ENCODE data around the gene SLC38A3. TPM values are rescaled to one million over a fixed set of nuclear protein-coding genes. Genes with fewer than 3 reads are reported as not detected.
A peak's percentile ranks its signal among the peaks of the same experiment; 100 is the strongest.
"Not testable (repeated sequence)": the region's sequence is repeated elsewhere in the genome, so short reads cannot be mapped to it uniquely, and the experiment has no call there.

The SLC38A3 gene
- total RNA-seq, 1 experiment from 2014 or later, result not detected

DNA sequence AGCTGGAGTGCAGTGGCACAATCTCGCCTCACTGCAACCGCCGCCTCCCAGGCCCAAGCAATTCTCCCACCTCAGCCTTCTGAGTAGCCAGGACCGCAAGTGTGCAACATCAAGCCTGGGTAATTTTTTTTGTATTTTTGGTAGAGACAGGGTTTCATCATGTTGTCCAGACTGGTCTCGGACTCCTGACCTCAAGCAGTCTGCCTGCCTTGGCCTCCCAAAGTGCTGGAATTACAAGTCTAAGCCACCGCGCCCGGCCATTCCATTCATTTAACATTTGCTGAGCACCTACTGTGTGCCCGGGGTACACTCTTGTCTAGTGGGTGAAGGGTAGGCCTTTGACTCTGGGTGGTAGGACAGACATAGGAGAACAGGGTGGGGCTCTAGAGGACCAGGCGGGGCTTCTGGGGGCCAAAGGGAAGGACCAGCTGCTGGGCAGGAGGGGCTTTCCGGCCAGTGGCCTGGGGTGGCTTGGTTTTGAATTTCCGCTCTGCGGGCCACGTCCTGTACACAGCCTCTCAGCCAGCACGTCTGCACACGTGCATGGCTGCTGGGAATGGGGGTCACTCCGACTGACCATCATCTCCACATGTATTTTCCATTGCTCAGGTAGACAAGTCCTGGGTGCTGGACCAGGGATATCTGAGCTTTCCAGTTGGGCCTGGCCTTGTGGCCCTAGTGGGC is 2.4 kb downstream of the SLC38A3 start:
- Histone ChIP-seq H3K4me2 (ENCODE audit: low read depth, low read length, poor library complexity, severe bottlenecking) (no peak overlapping the region), H3K9me2 (replicated peaks; ENCODE audit: insufficient read depth, low read length) (no peaks in the 10 kb centered on the region), H3K79me2 (ENCODE audit: low read length) (no peaks in the 10 kb centered on the region), H3K27me3 (ENCODE audit: low read length) (no peaks in the 10 kb centered on the region), H4K20me1 (ENCODE audit: insufficient read depth, low read depth, low read length) (no peaks in the 10 kb centered on the region), H3K27ac (ENCODE audit: low read length) (no peak overlapping the region), H3K4me1 (ENCODE audit: low read length) (no peaks in the 10 kb centered on the region), H2AFZ (ENCODE audit: low read length) (no peak overlapping the region), H3K9ac (ENCODE audit: low read length) (no peak overlapping the region), H3K4me3 (ENCODE audit: low read length) (no peak overlapping the region), H3K9me3 (ENCODE audit: low read length) (no peaks in the 10 kb centered on the region), H3K36me3 (ENCODE audit: insufficient read depth, low read length) (no peaks in the 10 kb centered on the region)
- no peak for DNase-seq

DNA sequence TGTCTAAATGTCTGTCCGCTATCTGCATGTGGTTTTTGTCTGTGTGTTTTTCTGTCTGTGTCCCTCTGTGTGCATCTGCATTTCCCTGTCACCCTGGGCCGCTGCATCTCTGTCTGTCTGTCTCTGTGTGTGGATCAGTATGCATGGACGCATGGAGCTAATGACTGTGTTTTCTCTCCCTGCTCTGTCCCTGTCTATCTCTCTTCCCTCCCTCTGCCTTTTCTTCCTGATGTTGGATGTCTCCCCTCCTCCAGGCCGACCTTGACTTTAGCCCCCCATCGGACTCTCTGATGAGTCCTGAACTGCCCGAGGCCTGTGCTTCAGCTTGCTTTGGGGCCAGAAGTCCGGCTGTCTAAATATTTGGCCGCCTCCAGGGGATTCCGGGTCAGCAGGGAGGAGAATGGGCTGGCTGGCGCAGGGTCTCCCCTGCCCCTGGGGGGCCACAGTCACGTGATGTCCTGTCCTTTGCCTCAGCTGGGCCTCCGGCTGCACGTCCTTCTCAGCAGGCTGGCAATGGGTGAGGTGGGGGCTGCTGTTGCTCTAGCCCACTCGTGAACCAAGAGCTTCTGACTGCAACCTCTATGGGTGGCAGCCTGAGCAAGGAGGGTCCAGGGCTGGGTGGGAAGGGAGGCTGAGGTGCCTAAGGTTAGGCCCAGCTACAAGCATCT is 3.7 kb downstream of the SLC38A3 start:
- Histone ChIP-seq H3K4me2 (ENCODE audit: low read depth, low read length, poor library complexity, severe bottlenecking) (no peak overlapping the region), H3K79me2 (ENCODE audit: low read length) (no peaks in the 10 kb centered on the region), H3K36me3 (ENCODE audit: insufficient read depth, low read length) (no peaks in the 10 kb centered on the region), H4K20me1 (ENCODE audit: insufficient read depth, low read depth, low read length) (no peaks in the 10 kb centered on the region), H3K9me3 (ENCODE audit: low read length) (no peaks in the 10 kb centered on the region), H3K27me3 (ENCODE audit: low read length) (no peaks in the 10 kb centered on the region), H3K4me1 (ENCODE audit: low read length) (no peaks in the 10 kb centered on the region), H3K9me2 (replicated peaks; ENCODE audit: insufficient read depth, low read length) (no peaks in the 10 kb centered on the region), H3K4me3 (ENCODE audit: low read length) (no peak overlapping the region), H2AFZ (ENCODE audit: low read length) (no peak overlapping the region), H3K27ac (ENCODE audit: low read length) (no peak overlapping the region), H3K9ac (ENCODE audit: low read length) (no peak overlapping the region)
- no peak for DNase-seq

DNA sequence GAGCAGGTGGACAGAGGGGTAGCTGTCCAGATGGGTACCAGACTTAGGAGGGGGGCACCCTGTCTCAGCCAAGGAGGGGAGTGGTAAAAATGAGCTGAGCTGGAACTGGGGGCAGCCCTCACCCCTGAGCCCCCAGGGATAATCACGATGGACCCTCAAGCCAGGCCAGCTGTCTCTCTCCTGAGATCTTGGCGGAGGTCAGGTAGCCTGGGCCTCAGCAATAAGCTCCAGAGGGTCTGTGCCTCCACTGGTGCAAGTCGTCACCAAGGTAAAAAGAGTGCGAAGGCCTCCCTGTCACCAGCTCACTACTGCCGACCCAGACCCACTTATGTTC is 5.1 kb downstream of the SLC38A3 start:
- Histone ChIP-seq H3K4me1 (ENCODE audit: low read length) (no peaks in the 10 kb centered on the region), H3K4me3 (ENCODE audit: low read length) (no peak overlapping the region), H3K36me3 (ENCODE audit: insufficient read depth, low read length) (no peaks in the 10 kb centered on the region), H4K20me1 (ENCODE audit: insufficient read depth, low read depth, low read length) (no peaks in the 10 kb centered on the region), H3K27ac (ENCODE audit: low read length) (no peak overlapping the region), H3K9me2 (replicated peaks; ENCODE audit: insufficient read depth, low read length) (no peaks in the 10 kb centered on the region), H3K4me2 (ENCODE audit: low read depth, low read length, poor library complexity, severe bottlenecking) (no peak overlapping the region), H3K79me2 (ENCODE audit: low read length) (no peaks in the 10 kb centered on the region), H3K27me3 (ENCODE audit: low read length) (no peaks in the 10 kb centered on the region), H3K9ac (ENCODE audit: low read length) (no peak overlapping the region), H3K9me3 (ENCODE audit: low read length) (no peaks in the 10 kb centered on the region), H2AFZ (ENCODE audit: low read length) (no peak overlapping the region)
- no peak for DNase-seq

DNA sequence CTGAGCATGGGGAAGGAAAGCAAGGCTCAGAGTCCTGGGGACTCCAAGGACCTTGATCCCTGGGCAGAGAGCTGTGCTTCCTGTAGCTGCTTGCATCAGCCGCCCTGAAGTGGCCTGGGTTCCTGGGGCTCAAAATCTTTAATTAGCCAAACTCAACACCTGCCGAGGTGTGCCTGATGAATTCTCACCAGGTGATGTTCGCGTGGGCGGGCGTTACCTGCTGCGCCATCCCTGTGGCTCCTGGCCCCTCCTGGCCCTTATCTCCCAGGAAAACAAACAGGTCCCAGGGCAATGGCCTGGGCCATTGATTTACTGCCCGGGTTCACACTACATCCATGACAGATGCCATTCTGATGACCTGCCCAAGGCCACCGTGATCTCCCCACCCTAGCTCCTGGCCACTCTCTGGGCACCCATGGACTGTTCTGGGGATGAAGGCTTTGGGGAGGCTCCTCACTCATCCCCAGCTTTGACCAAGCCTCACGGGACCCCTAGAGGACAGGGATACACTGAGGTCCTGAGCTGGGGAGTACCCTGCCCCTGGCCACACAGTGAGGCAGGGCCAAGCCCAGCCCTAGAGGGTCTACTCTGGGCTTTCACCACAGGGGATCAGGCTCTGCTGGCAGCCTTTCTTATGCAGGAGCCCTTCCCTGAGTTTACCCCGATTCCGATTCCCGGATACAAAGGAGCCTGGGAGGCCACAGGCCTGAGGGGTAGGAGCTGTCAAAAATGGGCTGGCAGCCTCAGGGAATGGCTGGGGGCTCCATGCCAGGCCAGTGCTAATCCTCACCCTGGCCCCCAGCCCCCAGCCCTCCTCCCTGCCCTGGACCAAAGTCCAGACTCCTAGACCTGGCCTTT is 5.7 kb downstream of the SLC38A3 start:
- H3K27me3 ChIP-seq (ENCODE audit: low read length), result no peaks in the 10 kb centered on the region
- no peaks in the 10 kb centered on the region for H3K9me3 ChIP-seq (ENCODE audit: low read length)
- H3K79me2 ChIP-seq (ENCODE audit: low read length), result no peaks in the 10 kb centered on the region
- no peak overlapping the region for H3K4me3 ChIP-seq (ENCODE audit: low read length)
- no peak overlapping the region for H3K9ac ChIP-seq (ENCODE audit: low read length)
- no peak for DNase-seq
- H3K4me2 ChIP-seq (ENCODE audit: low read depth, low read length, poor library complexity, severe bottlenecking), result no peak overlapping the region
- no peaks in the 10 kb centered on the region for H4K20me1 ChIP-seq (ENCODE audit: insufficient read depth, low read depth, low read length)
- no peaks in the 10 kb centered on the region for H3K36me3 ChIP-seq (ENCODE audit: insufficient read depth, low read length)
- no peaks in the 10 kb centered on the region for H3K9me2 ChIP-seq (replicated peaks; ENCODE audit: insufficient read depth, low read length)
- H3K27ac ChIP-seq (ENCODE audit: low read length), result no peak overlapping the region
- no peak overlapping the region for H2AFZ ChIP-seq (ENCODE audit: low read length)
- H3K4me1 ChIP-seq (ENCODE audit: low read length), result no peaks in the 10 kb centered on the region

DNA sequence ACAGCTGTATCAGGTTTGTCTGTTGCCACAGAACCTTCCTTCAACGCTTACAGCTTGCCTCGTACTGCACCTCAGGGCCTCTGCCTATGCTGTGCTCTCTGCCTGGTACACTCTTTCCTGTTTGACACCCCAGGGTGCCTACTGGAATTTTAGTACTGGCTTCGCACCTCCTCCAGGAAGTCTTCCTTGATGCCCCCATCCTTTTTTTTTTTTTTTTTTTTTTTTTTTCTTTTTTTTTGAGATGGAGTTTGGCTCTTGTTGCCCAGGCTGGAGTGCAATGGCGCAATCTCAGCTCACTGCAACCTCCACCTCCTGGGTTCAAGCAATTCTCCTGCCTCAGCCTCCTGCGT is 6.3 kb downstream of the SLC38A3 start:
- H3K4me2 ChIP-seq (ENCODE audit: low read depth, low read length, poor library complexity, severe bottlenecking); H3K9ac ChIP-seq (ENCODE audit: low read length); H4K20me1 ChIP-seq (ENCODE audit: insufficient read depth, low read depth, low read length): not testable (repeated sequence)

DNA sequence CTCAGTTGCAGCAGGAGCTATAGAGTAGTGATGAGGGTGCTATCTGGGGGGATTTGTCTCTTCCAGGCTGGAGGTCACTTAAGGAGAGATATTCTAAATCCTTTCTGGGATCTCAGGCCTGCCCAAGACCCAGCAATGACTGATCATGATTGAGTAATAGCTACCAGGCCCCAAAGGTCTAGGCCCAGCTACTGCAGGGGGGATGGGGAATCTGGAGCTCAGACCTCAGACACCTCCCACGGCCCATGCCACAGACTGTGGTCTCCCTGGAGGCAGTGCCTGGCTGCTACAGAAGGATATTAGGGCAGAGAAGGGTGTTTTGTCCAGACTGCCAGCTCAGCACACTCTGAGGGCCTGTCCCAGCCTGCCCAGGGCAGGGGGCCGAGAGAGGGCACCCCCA is 6.9 kb downstream of the SLC38A3 start:
- H3K4me2 ChIP-seq (ENCODE audit: low read depth, low read length, poor library complexity, severe bottlenecking), result no peak overlapping the region
- H3K9ac ChIP-seq (ENCODE audit: low read length), result no peak overlapping the region
- no peak overlapping the region for H2AFZ ChIP-seq (ENCODE audit: low read length)
- no peaks in the 10 kb centered on the region for H3K79me2 ChIP-seq (ENCODE audit: low read length)
- no peak overlapping the region for H3K4me3 ChIP-seq (ENCODE audit: low read length)
- no peaks in the 10 kb centered on the region for H3K4me1 ChIP-seq (ENCODE audit: low read length)
- H3K9me2 ChIP-seq (replicated peaks; ENCODE audit: insufficient read depth, low read length), result no peaks in the 10 kb centered on the region
- no peaks in the 10 kb centered on the region for H3K9me3 ChIP-seq (ENCODE audit: low read length)
- no peak overlapping the region for H3K27ac ChIP-seq (ENCODE audit: low read length)
- no peaks in the 10 kb centered on the region for H3K36me3 ChIP-seq (ENCODE audit: insufficient read depth, low read length)
- no peak for DNase-seq
- no peaks in the 10 kb centered on the region for H4K20me1 ChIP-seq (ENCODE audit: insufficient read depth, low read depth, low read length)
- no peaks in the 10 kb centered on the region for H3K27me3 ChIP-seq (ENCODE audit: low read length)

More for the DNA sequence above, 6.3 kb downstream of the SLC38A3 start:
- H3K9me3 ChIP-seq (ENCODE audit: low read length); H3K27ac ChIP-seq (ENCODE audit: low read length); H2AFZ ChIP-seq (ENCODE audit: low read length); H3K4me1 ChIP-seq (ENCODE audit: low read length); H3K27me3 ChIP-seq (ENCODE audit: low read length); DNase-seq; H3K36me3 ChIP-seq (ENCODE audit: insufficient read depth, low read length); H3K4me3 ChIP-seq (ENCODE audit: low read length); H3K9me2 ChIP-seq (replicated peaks; ENCODE audit: insufficient read depth, low read length); H3K79me2 ChIP-seq (ENCODE audit: low read length): not testable (repeated sequence)

DNA sequence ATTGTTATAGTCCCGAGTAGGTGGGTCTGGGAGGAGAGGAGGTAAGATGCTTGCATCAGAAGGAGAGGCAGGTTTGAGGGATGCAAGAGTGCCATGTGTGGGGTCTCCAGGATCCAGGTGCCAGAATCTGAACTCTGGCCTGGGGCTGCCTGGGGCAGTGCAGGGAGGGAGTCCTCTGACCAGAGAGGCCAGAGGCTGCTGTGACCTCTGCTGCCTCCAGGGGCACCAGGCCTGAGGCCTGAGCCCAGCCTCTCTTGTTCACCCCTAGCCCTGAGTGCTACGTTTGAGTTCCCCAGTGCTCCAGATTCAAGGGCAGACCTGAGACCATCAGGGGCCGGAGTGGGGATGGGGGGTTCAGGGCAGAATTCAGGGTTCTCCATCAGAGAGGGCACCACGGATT is 7.4 kb downstream of the SLC38A3 start:
- H3K4me1 ChIP-seq (ENCODE audit: low read length), result no peaks in the 10 kb centered on the region
- no peak overlapping the region for H3K4me2 ChIP-seq (ENCODE audit: low read depth, low read length, poor library complexity, severe bottlenecking)
- no peaks in the 10 kb centered on the region for H4K20me1 ChIP-seq (ENCODE audit: insufficient read depth, low read depth, low read length)
- no peaks in the 10 kb centered on the region for H3K36me3 ChIP-seq (ENCODE audit: insufficient read depth, low read length)
- H3K9me3 ChIP-seq (ENCODE audit: low read length), result no peaks in the 10 kb centered on the region
- no peaks in the 10 kb centered on the region for H3K79me2 ChIP-seq (ENCODE audit: low read length)
- no peak overlapping the region for H3K4me3 ChIP-seq (ENCODE audit: low read length)
- no peak overlapping the region for H3K9ac ChIP-seq (ENCODE audit: low read length)
- no peak overlapping the region for H2AFZ ChIP-seq (ENCODE audit: low read length)
- no peaks in the 10 kb centered on the region for H3K27me3 ChIP-seq (ENCODE audit: low read length)
- peak; percentile 45 for DNase-seq
- no peaks in the 10 kb centered on the region for H3K9me2 ChIP-seq (replicated peaks; ENCODE audit: insufficient read depth, low read length)
- no peak overlapping the region for H3K27ac ChIP-seq (ENCODE audit: low read length)

DNA sequence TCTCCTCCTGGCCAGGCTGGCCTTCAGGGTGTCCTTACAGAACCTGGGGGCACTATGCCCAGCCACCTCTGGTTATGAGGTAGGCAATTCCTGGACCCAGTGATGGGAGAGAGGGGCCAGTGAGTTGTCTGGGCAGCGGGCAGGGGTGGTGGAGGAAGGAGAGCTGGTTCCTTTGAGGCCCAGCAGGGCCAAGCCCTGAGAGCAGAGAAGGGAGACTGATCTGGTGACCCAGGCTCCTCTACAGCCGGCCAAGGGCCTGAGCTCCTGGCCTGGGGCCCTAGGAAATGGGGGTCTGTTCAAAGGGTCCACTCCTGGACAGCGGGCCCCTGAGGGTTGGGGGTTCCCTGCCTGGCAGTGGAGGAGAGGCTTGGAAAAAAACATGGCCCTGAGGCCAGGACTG is 7.9 kb downstream of the SLC38A3 start:
- Histone ChIP-seq H2AFZ (ENCODE audit: low read length) (no peak overlapping the region), H3K4me2 (ENCODE audit: low read depth, low read length, poor library complexity, severe bottlenecking) (no peak overlapping the region), H3K27ac (ENCODE audit: low read length) (no peak overlapping the region), H3K9me3 (ENCODE audit: low read length) (no peaks in the 10 kb centered on the region), H3K4me1 (ENCODE audit: low read length) (no peaks in the 10 kb centered on the region), H3K9me2 (replicated peaks; ENCODE audit: insufficient read depth, low read length) (no peaks in the 10 kb centered on the region), H3K9ac (ENCODE audit: low read length) (no peak overlapping the region), H4K20me1 (ENCODE audit: insufficient read depth, low read depth, low read length) (no peaks in the 10 kb centered on the region), H3K36me3 (ENCODE audit: insufficient read depth, low read length) (no peaks in the 10 kb centered on the region), H3K27me3 (ENCODE audit: low read length) (no peaks in the 10 kb centered on the region), H3K79me2 (ENCODE audit: low read length) (no peaks in the 10 kb centered on the region), H3K4me3 (ENCODE audit: low read length) (no peak overlapping the region)
- no peak for DNase-seq
